ENCODE results near the gene PROC. TPM values are rescaled to one million over a fixed set of nuclear protein-coding genes. Genes with fewer than 3 reads are reported as not detected.

PROC gene
- total RNA-seq, 1 experiment from 2014 or later = not detected

DNA sequence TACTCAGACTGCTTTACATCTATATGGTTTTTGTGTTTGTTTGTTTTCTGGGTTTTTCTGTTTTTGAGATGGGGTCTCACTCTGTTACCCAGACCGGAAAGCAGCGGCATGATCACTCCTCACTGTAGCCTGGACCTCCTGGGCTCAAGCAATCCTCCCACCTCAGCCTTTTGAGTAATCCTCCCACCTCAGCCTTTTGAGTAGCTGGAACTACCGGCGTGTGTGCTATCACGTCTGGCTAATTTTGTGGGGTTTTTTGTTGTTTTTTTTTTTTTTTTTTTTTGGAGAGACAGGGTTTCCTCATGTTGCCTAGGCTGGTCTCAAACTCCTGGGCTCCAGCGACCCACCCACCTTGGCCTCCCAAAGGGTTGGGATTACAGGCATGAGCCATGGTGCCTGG lies 39.5 kb upstream of the PROC start (continued):
- TF ChIP-seq YY1 (IDR thresholded peaks at IDR 0.05; ENCODE audit: extremely low read depth, insufficient replicate concordance, low read depth, low read length) (no peak), SIN3A (IDR thresholded peaks at IDR 0.05; ENCODE audit: low read depth) (no peak), SP1 (IDR thresholded peaks at IDR 0.05; ENCODE audit: low read depth) (no peak), POLR2AphosphoS5 (IDR thresholded peaks at IDR 0.05; ENCODE audit: low read depth, low read length) (no peak), RAD21 (IDR thresholded peaks at IDR 0.05; ENCODE audit: low read depth) (no peak), CBX3 (IDR thresholded peaks at IDR 0.05; ENCODE audit: low read depth) (no peak), POLR2A (IDR thresholded peaks at IDR 0.05; ENCODE audit: borderline replicate concordance, extremely low read depth, insufficient read depth, insufficient read length) (no peak)
- TF ChIP-seq, protein P1, sequence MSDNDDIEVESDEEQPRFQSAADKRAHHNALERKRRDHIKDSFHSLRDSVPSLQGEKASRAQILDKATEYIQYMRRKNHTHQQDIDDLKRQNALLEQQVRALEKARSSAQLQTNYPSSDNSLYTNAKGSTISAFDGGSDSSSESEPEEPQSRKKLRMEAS (IDR thresholded peaks at IDR 0.05) = no peak

DNA sequence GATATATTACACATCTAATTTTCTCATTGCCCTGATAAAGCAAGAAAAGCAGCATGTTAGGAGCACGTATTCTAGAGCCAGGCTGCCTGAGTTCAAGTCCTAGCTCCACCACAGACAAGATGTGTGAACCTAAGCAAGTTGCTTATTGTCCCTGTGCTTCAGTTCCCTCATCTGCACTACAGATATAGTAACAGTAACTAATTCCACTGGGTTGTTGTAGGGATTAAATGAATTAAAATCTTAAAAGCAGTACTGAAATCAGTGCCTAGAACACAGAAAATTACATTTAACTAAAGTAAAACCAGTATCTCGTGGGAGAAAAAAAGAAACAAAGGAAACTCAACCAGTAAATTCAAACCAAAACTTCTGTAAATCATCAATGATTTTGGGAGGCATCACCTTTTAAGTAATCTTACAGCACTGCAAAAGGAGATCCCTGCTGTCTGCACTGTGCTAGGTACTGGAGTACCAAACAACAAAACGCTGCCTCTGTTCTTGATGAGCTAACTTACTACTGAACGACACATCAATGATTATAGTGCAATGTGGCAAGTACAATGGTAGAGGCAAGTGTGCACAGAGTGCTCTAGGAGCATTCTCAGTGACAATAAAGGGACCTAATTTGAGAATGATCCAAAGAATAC lies 38.4 kb upstream of the PROC start:
- Histone ChIP-seq H3K4me1 (ENCODE audit: control insufficient read depth in 1 of 2, insufficient read depth in 2 of 2, low read length in 2 of 2) (no peaks in the 10 kb centered on the region), H3K9me2 (ENCODE audit: insufficient read depth) (no peaks in the 10 kb centered on the region), H3K9me3 (ENCODE audit: control insufficient read depth in 1 of 2, insufficient read depth in 1 of 2, low read depth in 1 of 2, low read length in 2 of 2) (no peaks in the 10 kb centered on the region), H3K4me2 (ENCODE audit: low read length) (no peak overlapping the region), H3K9ac (ENCODE audit: low read length) (no peak overlapping the region), H3K27me3 (ENCODE audit: insufficient read depth, low read length) (no peaks in the 10 kb centered on the region), H3K27ac (ENCODE audit: low read depth, low read length) (no peak overlapping the region), H3K36me3 (ENCODE audit: control insufficient read depth in 1 of 2, insufficient read depth in 2 of 2, low read length in 2 of 2) (no peaks in the 10 kb centered on the region), H2AFZ (ENCODE audit: low read depth, low read length, poor library complexity, severe bottlenecking) (no peak overlapping the region), H3K79me2 (ENCODE audit: insufficient read depth, low read length) (peaks cover 75% of the 10 kb centered on the region), H4K20me1 (ENCODE audit: insufficient read depth) (peaks cover 13% of the 10 kb centered on the region; the same call in 1 of the 2 replicates), H3K4me3 (replicated peaks in 1 of 2; ENCODE audit: low read depth in 1 of 2, low read length in 2 of 2) (no peak overlapping the region)
- no TSS peak for BruUV-seq (replicated peaks)
- ChIA-PET CTCF (interaction anchor here (1.1 to 1.2 kb wide), 2 partner anchors 9 kb away, joined by 3 to 4 read pairs; no protein-coding TSS in a partner anchor), POLR2A (no interaction called here), RAD21 (ENCODE audit: low non-redundant PET in 1 of 2, low total read pairs in 2 of 2, uncharacterized antibody in 2 of 2, unreplicated experiment in 2 of 2) (no interaction called here)
- ATAC-seq = no peak
- intact Hi-C loops (cut with micrococcal nuclease) = no loop called here
- TF ChIP-seq CBX3 (IDR thresholded peaks at IDR 0.05; ENCODE audit: low read depth) (no peak), ZFX (IDR thresholded peaks at IDR 0.05) (no peak)
- no peak for DNase-seq (ENCODE audit: low read depth, low spot score)

All from HCT116 (cell line).